Stimulated activated CD8-positive, alpha-beta memory T cell treated with anti-CD3 and anti-CD28 coated beads, Interleukin-15, amount 100 ng/mL, for 24 hours (primary cell): Measurements from ENCODE around the gene CD81.
A peak's percentile ranks its signal among the peaks of the same experiment; 100 is the strongest.

Source experiments
- DNase-seq: peaks from one replicate; pipeline ENCODE4 v3.0.0-alpha.2; 2020; ENCODE audit warnings: low read depth

Gene CD81

DNA sequence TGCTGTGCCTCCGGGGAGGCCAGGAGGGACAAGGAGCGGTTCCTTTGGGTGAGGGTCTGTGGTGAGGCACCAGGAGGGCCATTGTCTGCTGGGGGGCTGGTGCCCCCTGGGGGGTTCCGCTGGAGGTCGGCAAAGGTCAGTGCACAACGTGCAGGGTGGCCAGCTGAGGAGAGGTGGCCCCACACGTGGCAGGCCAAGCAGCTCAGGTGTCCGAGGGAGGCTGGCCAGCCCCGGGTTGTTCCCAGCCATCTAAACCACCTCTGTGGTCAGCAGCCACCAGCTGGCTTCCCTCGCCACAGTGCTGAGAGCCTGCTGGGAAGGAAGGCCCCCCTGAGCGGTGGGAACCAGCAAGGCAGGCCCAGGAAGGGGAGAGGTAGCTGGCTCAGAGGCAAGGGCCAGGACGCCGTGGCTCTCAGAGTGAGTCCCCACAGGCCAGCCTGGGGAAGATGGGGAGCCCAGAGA lies 27.7 kb downstream of the CD81 start:
- DNase-seq: no peak

DNA sequence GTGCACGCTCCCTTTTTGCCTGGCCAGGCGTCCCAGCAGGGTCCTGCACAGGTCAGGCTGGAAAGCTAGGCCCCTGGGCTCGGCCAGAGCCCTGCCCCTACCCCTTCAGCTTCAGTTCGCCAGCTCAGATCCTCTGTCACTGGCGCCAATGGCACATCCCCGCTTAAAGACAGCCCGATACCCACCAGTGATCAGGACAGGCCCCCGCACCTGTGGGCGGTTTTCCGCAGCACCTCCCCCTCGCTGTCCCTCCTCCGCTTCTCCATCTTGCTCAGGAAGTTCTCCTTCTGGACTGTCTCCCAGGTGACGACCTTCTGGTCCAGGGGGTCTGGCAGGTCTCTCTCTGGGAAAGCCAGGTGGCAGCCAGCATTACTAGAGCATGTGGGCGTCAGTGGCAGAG lies 29.3 kb downstream of the CD81 start:
- DNase-seq: no peak

DNA sequence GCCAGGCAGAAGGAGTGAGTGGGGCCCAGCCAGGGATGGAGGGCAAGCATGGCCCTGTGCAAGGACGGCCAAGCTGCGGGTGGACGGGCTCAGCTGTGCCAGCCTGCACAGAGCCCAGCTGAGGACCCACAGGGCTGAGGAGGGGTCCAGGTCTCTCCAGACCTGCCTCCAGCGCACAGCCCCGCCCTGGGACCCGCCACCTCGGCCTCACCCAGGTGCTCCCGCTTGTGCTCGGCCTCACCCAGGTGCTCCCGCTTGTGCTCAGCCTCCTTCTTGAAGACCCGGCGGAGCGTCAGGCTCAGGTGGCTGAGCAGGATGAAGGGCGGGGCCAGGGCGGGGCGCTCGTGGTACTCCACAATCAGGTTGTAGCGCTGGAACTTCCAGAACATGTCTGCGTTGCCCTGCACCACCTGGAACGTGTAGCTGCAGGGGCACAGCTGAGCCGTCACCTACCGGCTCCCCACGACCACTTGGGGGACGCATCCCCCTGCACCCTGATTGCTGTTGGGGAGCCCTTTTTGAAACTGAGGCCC lies 29.8 kb downstream of the CD81 start:
- no peak for DNase-seq

DNA sequence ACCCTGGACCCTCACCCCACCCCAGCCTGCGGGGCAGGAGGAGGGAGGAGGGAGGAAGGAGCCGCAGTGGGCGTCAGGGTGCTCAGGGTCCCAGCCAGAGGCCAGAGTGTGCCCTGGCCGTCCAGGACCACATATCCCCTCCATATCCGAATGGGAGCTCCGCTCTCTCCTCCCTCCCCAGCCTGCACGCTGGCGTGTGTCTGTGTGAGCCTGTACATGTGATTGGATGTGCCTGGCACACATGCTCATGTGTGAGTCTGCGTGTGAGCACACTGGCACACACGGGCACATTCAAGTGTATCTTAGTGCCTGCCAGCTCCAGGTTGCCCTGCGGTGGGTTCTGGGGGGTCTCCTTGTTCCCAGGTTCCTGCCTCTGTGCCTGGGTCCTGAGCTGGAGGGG lies 31.6 kb downstream of the CD81 start:
- DNase-seq: no peak

DNA sequence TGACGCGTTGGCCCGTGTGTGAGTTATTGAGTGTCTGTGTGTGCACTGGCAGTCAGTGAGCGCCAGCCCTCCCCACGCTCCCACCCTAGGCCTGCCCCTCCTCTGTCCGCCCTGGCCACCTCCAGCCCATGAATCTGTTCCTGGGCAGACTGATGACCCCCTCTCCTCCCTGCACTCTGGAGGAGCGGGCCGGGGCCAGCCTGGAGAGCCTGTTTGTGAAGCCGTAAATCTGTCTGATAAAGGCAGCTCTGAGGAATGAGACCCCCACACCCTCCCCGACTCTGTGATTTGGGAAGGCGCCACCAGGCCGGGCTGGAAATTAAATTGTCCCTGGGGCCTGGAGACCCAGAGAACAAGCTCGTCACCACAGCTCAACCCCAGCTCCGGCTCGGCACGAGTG lies 32.0 kb downstream of the CD81 start:
- no peak for DNase-seq

DNA sequence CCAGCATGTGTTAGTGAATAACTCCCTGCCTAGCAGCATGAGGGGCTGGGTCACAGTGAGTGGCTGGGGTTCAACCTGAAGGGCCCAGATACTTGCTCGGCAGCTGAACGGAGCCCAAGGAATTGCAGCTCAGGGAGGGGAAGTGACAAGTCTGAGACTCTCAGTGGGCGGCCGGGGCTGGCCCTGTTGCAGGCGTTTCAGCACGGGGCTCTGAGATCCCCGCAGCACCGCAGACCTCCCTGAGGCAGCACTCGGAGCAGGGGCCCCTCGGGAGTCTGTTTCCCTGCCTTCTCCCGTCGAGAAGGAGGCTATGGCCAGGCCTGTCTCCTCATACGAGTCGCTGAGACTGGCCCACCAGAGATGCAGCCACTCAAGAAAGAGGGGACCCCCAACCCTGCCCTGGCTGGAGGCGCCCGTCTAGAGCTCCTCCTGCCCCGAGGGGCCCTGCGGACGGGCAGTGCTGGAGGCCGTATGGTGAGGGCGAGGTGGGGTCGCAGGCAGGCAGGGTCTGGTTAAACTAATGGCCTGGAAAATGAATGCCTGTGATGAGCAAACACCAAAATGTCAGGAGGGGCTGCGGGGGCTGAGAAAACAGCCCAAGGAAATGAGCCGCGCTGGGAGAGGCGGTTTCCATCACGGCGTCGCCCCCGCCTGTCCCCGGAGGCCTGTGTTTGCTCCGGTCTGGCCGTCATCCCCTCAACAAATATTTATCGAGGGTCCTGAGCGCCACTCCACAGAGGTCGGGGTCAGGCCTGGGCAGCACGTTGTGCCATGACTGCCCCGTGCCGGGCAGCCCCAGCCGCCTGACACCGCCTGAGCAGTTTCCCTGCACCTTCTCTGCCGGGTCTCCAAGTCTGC lies 32.7 kb downstream of the CD81 start:
- DNase-seq: no peak

DNA sequence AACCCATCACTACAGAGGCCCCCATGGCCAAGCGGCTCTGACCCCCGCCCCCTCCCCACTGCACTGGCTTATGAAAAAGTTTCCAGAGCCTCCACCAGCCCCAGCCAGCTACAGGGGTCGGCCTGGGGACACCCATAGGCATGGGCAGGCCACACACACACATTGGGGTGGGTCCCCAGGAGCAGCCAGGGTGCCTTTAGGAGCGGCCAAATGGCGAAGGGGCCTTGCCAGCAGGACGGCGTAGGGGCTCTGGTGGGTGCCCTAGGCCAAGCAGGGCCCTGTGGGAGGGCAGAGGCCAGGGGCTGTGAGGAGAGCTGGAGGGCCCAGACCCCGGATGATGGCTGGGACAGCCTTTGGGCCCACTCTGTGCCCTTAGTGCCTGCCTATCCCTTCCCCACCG lies 33.5 kb downstream of the CD81 start:
- DNase-seq: no peak

DNA sequence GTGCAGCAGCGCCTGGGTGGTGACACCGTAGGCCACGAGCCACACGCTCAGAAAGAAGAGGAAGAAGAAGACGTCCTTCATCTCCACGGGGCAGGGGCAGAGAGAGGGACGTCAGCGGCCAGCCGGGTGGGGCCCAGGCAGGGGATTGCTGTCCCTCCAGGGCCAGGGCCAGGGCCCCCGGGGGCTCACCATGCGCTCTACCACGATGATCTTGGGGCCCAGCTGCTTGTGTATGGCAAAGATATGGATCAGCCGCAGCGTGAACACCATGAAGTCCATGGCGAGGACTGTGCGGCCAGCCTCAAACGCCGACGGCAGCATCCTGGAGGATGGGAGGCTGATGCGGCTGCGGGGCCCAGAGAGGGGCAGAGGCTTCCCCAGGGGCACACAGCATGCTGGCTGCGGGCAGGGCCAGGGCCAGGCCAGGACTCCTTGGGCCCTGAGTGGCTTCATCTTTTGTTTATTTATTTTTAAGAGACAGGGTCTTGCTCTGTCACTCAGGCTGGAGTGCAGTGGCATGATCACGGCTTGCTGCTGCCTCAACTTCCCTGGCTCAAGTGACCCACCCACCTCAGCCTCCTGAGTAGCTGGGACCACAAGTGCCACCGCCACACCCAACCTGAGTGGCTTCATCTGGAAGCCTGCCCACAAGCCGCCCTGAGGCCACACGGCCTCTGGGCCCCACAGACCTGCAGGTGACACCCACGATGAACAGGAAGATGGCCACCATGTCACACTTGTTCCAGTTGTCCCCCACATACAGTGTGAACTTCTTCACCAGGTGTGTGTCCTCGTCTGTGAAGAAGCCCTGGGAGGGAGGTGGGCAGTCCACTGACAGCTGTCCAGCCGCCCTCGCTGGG lies 34.6 kb downstream of the CD81 start:
- DNase-seq: no peak

DNA sequence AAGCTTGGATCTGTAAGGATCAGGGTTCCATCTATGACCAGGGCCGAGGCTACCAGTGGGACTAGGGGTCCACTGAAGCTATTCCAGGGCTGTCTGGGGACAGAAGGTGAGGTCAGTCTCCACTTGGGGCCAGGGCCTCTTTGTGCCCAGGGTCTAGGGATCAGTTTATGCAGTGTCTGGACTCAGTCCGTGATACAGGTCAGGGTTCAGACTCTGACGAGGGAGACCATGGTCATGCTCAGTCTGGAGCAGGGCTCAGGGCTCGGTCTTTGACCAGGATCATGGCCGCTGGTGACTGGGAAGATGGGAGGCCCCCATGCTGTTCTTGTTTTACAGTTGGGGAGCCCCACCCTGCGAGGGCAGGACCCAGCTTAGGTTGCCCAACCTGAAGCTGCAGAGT lies 35.2 kb downstream of the CD81 start:
- no peak for DNase-seq

DNA sequence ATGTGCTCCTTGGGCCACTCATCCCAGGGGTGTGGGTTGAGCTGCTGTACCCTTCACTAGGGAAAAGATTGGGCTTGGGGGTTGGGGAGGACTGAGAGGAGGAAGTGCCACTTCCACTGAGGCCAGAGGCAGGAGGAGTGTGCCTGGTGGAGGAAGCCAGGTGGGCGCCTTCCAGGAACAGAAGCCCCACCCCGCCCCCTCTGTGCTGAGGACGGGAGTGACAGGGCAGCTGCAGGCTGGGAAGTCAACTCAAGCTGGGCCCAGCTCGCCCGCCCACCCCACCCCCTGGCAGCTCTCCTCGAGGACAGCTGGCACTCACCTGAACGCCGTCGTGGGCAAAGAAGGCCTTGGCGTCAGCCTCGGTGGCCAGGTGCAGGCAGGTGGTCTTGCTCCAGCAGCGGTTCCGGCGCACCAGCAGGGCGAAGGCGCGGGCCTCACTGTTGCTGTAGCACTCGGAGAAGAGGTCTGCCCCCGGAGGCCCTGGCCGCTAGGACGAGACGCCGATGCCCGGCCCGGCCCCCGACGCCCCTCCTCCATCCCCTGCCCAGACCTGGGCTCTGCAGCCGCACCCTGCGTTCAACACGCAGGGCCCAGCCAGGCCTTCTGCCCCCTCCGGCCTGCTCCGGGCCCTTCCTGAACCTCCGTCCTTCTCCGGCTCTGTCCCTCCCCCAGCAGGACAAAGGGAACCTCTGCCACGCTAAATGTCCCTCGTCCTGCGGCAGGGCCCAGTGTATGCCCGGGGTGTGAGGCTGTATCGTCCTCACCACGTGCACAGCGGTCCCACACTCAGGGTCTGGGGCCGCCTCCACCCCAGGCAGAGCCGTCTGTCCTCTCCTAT lies 36.9 kb downstream of the CD81 start:
- no peak for DNase-seq

DNA sequence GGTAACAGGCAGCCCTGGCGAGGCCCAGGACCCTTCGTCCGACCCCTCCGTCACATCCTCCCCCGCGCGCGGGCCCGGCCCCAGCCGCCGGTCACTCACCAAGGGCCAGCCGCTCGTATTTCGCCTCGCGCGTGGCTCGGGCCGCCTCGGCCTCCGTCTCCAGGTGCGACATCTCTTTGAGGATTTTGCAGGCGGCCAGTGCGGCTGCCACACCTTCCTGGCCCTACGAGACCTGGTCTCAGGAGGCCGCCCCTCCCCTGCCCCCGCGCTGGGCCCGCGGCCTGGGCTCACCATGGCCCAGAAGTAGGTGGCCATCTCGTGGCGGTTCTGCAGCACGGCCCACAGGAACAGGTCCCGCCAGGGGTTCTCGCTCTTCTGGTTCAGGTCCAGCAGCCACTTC lies 37.5 kb downstream of the CD81 start:
- DNase-seq: no peak

DNA sequence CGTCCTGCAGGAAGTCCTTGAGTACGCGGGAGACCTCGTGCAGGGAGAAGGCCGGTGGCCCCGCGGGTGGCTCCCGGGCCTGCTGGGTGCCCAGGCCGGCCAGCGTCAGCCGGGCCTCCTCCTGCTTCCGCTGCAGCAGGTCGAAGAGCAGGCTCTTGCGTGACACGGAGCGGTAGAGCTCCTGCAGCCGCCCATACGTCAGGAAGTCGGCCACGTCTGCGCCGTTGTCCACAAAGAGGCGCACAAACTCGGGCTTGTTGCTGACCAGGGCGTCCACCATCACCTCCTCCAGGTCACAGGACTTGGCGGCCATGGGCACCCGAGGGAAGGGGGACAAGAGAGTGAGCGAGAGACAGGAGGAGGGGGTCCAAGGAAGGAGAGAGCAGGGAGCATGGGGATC lies 38.1 kb downstream of the CD81 start:
- no peak for DNase-seq

DNA sequence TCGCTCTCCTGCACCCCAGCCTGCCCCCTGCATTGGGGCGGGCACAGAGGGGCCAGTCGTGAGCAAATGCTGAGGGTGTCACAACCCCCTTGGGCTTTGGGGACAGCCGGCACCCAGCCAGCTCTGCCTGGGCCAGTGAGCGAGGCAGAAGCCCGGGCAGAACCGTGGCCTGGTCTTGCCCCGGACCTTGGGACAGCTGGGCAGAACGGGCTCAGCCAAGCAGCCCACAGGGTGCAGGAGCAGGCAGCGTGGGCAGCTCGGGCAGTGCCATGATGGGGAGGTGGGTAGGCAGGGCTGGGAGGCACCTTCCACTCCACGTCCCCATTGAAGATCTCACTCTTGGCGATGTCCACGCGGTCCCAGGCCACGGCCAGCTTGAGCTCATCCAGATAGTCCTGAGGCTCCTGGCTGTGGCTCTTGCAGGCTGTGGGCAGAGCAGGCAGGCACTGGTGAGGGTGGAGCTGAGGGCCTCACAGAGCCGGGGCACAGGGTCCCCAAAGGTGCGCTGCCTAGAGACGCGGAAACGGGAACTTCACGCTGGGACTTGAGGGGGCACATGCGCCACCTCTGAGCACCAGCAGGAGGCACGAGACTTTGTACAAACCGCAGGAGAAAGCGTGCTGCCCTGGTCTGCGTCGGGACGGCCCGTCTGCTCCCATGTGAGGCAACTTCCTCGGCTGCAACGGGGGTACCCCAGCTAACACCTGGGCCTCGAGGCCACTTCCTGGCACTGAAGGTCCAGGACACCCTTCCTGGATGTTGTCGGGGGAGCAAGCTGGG lies 38.7 kb downstream of the CD81 start:
- DNase-seq: no peak

DNA sequence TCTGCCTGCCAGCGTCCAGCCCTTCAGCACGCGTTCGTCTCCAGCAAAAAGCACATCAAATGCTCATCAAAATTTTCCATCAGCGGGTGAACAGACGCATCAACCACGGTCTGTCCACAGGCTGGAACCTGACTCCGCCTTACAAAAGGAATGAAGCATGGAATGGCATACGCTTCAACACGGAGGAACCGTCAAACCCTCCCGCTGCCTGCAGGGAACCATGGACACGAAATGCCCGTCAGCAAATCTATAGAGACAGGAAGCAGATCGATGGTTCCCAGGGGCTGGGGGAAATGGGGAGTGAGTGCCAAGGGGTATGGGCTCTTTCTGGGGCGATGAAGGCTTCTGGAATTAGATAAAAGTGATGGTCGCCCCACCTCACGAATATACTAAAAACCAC lies 39.7 kb downstream of the CD81 start:
- DNase-seq: no peak

DNA sequence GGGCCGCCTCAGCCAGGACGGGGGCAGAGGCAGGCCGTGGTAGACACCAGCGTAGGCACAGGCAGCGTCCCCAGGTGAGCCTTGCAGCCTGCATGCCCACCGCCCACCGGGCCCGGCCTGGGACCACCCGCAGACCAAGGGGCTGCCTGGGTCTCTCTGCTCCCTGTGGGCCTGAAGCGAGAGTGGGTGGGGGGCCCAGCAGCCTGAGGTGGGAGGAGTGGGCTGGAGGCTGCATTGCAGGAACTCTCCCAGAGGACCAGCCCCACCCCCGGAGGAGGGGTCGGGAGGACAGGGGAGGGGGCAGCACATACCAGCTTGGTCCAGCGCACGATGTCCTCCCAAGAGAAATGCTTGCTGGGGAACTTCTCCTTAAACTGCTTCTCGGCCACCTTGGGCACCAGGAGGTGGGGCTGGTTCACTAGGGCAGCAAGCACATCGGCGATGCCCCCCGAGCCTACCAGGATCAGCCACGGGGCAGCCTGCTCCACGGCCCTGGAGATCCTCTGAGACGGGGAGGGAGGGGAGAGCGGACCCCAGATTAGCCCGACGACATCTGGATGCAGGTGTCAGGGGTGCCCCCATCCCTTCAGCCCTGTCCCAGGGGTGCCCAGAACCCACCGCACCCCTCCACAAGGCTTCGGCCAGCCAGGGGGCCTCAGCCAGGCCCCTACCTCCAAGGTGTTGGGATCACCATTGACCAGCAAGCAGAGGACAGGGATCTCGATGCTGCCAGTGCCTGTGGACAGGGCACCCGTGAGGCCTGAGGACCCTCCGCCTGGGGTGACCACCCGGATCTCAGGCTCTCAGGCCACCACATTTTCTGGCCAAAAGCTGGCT lies 41.0 kb downstream of the CD81 start:
- no peak for DNase-seq

DNA sequence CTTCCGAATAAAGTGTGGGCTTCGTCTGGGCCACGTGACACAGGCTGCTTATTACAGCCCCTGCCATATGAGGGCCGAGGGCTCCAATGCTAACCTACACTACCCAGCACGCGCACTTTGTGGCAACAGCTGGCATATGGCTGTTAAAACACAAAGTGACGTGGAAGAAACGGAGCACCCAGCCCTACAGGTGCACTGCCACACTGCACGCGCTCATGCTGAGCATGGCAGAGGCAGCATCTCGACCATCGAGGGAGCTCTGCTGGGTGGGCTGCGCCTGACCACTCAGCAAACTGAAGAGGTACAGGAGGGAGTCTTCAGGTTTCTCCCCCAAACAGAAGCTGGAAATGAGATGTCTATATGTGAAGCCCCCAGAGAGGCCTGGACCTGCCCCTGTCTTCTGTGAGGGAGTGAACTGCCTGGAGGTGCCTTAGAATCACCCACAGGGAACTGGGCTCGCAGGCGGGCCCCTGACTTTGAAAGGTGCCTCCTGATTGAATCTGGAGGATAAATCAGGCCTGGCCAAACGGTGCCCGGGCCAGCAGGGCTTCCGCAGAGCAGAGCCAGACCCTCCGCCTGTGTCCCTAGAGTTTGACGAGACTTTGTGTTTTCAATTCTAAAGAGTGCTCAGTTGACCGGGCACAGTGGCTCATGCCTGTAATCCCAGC lies 41.7 kb downstream of the CD81 start:
- no peak for DNase-seq

DNA sequence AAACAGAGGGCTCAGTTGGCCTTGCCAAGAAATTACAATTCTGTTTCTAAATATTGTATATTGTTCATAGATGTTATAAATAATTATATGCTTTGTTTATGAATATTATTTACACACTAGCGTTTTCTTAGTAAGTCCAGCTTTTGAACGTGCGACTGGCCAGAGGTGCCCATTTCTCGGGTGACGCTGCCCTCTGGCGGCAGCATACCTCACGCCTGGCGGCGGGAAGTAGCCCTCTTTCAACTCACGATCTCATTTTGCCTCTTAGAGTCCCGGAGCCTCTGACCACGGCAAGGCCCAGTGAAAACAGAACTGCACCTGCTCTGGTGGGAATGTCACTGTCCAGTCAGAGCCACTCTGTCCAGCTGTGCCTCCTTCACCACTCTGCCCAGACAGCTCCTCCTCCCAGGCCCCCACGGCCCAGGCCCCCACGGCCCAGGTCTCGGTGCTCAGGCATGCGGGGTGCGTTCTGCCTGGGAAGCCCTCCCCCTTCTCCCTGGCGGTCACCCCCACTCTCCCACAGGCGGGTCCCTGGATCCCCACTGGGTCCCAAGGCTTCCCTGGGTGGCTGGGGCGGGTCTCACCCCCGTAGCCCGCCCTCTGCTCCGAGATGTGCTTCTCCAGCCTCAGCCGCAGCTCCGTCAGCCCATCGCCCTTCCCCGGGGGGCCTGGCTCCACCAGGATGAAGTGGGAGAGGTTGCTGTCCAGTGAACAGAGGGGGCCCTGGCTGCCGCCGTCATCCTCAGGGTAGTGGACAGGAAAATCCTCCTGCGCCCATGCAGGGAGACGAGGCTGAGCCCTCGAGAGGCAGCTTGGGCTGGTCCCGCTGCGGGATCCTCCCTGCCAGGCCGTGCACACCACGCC lies 42.8 kb downstream of the CD81 start:
- no peak for DNase-seq

DNA sequence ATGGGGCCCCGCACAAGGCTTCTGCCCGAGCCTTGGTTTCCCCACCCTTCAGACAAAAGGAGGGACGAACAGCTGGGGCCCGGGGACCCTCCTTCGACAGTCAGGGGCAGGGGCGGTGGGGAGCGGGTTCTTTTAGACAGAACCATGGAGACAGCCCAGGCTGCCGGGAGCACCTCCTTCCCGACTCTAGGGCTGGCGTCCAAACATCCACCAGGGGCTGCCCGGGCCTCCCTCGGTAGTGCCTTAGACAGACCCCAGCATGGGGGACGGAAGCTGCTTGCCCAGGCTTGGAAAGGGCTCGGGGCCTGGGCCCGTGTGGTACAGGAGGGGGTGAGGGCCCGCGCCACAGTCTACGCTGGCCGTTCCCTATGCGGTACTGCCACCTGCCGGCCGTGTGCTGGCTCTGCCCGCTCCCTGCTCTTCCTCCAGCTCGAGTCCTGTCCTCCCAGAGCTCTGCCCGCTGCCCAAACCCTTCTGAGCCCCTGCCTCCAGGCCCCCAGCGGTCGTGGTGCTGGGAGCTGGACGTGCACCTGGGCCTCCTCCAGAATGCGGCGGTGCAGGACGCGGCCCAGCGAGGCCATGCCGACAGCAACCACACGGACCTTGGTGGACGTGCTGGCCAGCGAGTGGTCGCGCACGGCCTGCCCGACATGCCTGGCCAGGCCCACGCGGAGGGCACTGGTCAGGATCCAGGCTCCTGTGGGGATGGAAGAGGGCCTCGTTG lies 43.6 kb downstream of the CD81 start:
- peak; percentile 47 for DNase-seq
